ENCODE measurements around the gene SEMA7A.
"Not testable (repeated sequence)": the region's sequence is repeated elsewhere in the genome, so short reads cannot be mapped to it uniquely, and the experiment has no call there.

- not testable (repeated sequence) for TF ChIP-seq EZH2 (IDR thresholded peaks at IDR 0.05); POLR2AphosphoS5 (IDR thresholded peaks at IDR 0.05; ENCODE audit: borderline replicate concordance, low read depth, low read length)
Measured at GRCh38 chr15:74471621-74472020, 37.9 kb upstream of the SEMA7A start.
